HG02885 (cell line): ENCODE data around the gene PCBD1.

ENCODE experiments used
- ATAC-seq: cut with Tn5 transposase; IDR thresholded peaks from one replicate; pipeline ENCODE4 v1.9.1; 2021; ENCODE audit warnings: mild to moderate bottlenecking; ENCODE audit not compliant: unreplicated experiment, poor library complexity

Gene PCBD1

DNA sequence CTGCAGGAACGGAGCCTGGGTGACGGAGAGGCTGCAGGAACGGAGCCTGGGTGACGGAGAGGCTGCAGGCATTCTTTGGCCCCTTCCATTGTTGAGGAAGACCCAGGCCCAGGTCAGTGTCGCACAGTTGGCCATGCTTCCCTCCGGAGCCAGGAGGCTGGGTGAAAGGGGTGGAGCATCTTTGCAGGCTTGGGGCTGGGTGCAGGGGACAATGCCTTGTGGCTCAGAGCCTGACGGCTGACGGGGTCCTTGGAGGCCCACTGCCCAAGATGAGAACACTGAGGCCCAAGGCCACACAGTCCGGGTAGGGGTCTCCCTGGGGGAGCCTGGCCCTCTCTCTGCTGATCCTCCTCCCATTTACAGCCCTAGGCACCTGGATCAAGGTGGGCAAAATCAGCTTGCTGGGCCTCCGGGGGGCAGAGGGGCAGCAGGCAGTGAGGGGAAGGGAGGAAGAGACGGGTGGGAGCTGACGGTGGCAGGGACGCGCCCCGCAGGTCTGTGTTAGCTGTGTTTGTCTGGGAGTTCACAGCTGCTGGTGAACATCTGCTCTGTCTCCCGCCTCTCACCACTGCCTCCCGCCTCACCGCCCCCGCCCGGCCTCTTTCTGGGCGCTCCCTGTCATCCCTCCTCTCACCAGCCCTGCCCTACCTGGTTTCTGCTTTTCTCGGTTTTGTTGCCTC, 30.6 kb upstream of the PCBD1 start:
- no peak for ATAC-seq

DNA sequence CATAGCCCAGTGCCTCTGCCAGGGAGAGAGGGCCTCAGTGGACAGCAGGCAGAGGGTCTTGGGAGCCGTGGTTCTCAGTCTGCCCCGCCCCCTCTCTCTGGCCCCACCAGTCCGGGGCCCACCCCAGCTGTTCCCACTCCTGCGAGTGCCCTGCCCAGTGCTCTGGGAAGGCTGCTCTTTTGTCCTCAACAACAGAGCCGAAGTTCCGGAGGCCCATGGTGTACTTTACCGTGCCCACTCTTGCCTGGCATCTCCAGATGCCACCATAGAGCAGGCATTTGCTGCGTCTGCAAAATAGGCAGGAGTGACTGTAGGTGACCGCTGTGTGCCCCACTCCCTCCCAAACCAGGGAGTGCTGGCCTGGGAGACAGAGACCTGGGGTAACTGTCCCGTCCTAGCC, 29.3 kb upstream of the PCBD1 start:
- ATAC-seq: no peak

DNA sequence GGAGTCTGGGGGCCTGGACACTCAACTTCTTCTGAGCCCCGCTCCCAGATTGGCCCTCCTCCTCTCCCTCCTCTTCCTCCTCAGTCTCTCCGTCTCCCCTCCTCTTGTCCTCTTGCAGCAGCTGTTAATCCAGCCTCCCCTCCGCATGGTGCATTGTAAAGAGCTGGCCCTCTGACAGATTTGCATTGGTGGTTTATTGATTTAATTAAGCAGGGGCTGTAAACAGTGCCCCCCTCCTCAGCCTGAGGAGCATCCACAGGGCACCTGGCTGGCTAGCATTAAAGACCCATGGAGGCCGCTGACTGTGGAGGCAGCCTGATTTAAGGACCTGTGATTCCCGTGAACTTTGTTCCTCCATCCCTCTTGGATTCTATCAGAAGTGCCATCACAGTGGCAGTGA, 28.9 kb upstream of the PCBD1 start:
- ATAC-seq: no peak

DNA sequence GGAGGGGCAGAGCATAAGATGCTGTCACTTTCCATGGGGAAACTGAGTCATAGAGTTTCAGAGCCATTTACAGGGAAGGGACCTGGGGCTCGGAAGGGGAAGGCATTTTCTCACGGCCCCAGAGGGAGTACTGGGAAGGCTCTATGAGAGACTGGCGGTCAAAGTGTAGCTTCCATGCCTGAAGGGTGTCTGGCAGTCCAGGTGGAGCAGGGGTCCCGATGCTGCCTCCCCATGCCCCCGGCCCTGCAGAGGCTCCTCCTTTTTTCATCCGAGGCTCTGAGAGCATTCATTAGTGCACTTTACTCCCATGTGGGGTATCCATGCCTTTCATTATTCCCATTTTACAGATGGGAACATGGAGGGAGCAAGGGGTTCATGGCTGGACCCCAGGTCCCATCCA, 27.9 kb upstream of the PCBD1 start:
- ATAC-seq: no peak

DNA sequence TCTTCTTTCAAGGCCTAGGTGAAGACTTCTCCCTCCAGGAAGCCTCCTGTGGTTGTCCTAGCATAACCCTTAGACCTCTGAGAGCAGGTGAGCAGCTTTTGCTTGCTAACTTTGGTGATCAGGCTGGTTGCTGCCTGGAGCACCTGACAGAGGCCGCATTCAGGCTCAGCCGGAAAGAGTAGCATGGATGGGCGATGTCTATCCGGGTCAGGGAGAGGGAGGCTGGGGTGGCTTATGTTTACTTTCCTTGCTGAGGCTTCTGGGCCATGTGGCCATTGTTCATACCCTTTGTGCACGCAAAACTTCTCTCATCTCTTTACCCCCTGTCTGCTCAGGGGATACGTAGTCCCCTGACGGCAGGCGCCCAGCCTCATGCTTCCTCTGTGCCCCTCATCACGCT, 27.4 kb upstream of the PCBD1 start:
- no peak for ATAC-seq

DNA sequence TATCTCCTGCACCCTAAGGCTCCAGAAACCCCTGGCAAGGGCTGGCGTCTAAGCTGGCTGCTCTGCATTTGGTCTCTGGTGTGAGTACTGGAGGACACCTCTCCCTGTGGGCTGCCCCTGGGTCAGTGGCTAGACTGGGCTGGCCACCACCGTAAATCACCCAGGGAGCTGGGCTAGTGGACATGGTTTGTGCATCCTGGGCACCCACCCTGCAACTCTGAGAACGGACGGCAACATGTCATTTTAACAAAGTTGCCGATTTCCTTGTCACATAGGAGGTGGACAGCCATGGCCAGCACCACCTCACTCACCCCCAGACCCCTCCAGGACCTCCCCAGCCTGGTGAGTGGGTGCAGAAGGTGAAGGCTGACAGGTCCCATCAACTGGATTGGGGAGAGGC, 26.8 kb upstream of the PCBD1 start:
- no peak for ATAC-seq

DNA sequence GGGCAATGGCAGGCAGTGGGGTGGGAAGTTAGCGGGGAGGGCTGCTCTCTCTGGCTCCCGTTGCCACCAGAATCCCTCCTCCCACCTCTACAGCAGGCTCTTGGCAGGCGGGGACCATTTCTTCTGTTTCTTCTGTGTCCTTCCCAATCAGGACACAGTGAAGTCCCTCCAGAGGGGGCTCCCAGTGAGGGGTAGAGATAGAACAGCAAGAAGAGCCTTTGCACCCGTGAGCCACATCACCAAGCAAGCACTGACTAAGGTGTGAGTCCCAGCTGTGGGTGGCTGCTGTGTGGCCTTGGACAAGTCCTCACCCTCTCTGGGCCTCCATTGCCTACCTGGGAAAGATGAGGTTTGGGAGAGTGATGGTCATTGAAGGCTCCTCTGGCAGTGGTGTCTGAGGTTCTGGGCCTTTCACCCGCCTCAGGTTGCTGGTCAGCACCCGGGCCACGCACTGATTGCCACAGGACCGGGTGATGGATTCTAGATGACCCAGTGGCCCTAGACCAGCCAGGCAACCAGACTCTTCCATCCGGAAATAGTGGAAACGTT, 26.0 kb upstream of the PCBD1 start:
- no peak for ATAC-seq

DNA sequence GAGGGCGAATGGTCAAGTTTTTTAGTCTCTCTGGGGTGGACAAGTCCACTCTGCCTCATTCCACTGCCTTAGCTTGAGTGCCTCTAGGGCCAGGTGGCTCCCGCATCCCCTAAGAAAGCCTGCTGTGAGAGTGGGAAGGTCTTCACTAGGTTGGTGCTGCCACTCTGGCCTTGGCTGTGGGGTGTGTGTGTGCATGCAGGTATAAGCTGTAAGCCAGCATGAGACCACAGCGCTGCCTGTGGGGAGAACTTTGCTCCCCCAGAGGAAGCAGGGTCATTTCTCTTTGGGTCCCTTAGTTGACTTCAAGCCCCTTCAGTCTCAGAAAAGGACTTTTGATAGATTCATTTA, 25.5 kb upstream of the PCBD1 start:
- ATAC-seq: no peak

DNA sequence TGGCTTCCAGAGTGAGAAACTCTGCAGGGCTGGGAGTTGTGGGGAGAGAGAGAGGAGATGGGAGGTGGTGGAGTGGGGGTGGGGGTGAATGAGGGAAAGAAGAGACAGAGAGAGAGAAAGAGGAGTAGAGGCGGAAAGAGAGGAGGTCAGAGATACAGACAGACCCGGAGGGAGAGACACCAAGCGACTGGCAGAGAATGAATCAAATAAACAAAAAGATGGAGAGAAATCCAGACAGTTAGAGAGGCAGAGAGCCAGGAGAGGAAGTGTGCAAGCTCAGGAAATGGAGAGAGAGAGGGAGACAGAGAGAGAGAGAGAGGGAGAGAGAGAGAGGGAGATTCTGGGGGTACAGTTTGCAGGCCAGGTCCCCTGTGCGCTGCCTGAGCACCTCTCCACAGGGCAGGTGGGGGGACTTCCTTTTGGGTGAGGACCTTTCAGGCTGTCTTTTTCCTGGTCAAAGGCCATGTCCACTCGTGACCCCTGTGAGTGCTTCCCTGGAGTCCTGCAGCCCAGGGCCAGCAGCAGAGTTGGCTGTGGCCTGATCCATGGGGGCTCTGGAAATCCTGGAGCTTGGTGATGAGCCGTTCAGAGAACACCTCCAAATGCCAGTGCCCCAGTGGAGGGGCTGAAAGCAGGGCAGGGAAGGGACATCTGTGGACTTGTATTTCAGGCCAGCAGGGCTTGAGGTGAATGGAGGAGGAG, 25.0 kb upstream of the PCBD1 start:
- no peak for ATAC-seq

DNA sequence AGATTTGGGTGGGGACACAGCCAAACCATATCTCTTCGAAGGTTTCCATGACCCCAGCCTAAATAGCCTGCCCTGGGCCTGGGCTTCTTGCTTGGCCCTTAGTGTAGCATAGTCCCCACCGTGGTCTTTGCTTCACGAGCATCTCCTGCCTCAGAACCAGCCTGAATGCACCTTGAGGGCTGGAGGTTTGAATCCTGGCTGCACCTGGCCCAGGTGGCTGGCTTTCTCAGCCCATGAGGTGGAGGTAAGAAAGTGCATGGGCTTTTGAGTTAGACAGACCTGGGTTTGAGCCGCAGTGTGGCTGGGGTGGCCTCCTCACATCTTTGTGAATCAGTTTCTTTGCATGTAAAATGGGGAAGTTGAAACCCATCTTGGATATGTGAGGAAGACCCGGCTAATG, 24.2 kb upstream of the PCBD1 start:
- no peak for ATAC-seq

DNA sequence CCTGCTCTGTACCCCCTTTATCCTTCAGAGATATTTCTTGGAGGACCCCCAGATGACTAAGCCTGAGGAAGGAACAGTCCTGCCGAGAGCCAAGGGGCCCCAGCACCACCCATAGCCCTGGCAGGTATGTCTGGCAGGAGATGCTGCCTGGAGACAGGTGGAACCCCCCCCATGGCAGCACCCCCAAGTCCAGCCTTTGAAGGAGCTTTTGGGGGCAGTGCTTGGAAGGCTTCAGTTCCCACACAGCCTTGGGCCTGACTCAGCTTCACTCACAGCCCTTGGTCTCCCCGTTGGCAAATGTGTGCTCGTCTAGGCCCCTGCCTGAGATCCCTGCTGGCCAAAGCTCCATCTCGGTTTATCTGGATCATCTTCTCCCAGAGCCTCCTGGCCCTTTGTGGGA, 23.0 kb upstream of the PCBD1 start:
- ATAC-seq: no peak

DNA sequence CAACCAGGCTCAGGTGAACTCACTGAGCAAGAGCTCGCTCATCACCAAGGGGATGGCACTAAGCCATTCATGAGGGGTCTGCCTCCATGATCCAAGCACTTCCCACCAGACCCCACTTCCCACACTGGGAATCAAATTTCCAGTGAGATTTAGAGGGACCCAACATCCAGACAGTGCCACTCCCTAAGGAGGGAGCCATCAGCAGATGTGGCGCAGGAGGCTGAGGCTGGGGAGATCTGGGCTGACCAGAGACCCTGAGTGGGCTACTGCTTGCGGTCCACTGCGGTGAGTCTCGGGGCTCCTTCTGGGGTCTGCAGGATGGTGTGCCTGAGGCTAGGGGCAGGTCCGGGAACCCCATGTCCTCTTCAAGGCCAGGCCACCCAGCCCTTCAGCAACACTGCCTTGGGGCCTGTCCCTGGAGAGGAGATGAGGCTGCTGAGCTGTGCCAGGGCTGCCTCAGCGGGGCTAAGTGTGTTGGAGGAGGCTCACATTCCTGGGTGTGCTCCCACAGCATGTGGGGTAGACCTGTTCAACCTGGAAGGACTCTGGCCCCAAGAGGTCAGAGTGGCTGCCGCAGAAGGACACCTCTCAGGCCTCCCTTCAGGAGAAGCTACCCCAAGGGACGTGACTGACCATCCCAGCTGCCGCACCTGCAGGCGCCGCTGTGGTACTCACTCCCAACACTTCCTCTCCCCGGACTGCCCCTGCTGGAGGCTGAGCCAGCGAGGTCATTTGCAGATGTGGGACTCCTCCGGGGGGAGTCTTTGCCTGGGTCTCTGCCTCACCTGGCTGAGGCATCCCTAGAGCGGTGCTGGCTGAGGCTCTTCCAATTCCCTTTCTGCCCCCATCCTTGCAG, 22.3 kb upstream of the PCBD1 start:
- no peak for ATAC-seq

DNA sequence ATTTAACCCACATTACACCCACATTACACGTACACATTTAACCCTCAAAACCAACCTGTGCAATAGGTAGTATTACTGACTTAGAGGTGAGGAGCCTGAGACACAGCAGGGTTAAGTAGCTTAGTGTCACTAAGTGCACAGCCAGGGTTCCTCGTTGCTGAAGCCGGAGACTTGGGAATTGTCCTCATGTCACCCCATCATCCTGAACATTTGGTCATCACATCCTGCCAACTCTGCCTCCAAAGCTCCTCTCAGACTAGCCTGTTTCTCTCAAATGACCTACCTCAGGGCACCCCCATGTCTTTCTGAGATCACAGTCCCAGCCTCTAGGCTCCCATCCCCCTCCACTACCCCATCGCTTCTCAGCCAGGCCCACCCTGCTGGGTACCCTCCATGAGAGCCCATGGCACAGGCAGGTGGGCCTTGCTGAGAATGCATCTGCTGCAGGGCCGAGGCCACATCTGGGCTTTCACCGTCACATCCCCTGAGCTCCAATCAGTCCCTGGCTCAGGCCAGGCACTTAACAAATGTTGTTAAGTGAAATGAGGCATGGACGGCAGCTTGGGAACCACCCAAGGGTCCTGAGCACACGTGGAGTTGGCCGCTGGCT, 21.1 kb upstream of the PCBD1 start:
- ATAC-seq: no peak

DNA sequence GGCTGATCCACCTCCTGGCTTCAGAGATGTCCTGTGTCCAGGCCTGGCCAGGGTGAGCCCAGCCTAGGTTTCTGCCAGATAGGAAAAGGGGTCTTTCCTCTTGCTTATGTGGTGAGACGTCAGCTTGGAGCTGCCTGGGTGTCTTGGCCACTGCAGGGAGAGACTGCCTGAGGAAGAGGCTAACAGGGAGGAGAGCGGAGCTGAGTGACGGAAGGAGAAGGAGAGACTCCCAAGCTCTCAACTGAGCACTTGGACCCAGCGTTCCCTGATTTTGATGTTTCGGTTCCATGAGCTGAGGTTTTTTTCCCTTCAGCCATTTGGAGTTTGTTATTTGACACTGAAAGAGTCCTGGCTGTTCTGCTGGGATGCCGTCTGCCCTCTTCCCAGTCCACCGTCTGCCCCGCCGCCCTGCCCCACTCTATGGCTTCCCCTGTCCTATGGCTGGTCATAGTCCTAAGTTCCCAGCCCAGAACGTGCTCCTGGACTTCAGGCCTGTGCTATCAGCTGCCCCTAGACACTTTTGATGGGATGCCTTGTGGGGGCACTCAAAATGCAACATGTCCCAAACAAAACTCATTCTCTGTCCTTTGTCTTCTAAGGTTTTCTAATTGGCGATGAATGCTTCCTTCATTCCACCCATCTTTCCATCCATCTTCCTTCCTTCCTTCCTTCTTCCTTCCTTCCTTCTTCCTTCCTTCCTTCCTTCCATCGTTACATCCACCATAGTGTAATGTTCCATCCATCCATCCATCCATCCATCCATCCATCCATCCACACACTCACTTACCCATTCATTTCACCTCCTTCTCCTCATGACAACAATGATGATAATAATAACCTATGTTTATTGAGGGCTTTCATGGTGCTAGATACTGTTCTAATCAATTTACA, 20.3 kb upstream of the PCBD1 start:
- ATAC-seq: no peak

DNA sequence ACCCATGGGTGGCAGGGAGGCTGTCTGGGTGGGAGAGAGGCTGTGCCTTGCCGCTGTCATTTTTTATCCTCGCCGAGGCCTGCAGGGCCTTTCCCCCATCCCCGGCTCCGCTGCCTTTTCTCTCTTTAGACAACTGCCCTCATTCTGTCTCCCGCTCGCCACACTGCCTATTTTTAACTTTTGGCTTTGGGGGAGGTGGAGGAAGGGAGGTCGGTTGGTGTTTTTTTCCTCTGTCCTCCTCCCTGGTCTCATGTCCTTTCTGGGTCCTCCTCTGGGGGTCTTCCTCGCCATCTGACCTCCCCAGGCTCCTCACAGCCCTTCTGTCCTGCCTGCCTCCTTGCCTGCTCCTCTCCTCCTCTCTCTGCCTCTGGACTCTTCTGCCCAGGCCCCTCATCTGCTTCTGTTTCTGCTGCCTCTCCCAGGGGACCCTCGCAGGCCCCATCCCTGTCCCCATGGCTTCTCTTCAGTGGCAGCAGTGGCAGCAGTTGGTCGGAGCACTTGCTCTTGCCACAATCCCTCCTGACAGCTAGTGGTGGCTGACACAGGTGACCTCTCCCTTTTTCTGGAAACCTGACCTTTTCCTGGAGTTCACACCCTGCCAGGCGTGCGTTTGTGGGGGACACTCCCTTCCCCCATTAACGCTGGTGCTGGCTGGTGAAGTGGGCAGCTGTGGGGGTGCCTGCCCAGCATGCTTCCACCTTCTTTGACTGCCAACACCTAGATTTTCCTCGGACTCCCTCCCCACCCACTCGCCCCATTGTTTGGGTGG, 19.5 kb upstream of the PCBD1 start:
- no peak for ATAC-seq

DNA sequence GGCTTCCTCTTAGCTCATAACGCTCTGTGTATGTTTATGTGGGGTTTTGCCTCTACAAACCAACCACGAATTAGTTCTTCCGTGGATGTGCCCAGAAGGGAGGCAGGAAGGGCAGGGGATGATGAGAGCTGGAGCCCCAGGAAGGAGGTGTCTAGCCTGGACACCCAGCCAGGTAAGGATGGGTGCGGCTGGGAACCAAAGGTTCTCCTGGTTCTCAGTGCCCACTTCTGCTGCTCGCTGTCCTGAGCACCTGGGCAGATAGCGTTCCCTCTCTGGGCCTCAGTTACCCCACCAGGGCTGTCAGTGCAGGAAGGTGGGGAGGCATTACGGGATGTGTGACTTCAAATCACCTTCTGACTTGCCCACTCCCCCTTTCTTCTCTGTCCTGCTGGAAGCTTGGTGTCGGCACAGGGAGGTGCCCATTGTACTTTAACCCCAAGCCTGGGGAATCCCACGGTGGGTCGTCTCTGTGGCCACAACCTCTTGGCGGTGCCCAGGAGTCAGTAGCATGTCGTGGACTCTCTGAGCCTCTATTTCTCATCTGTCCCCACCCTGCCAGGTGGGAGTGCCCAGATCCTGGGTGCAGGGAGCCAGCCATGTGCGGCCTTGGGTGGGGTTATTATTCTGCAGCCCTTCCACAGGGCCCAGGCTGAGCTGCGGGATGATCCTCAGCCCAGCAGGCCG, 18.7 kb upstream of the PCBD1 start:
- no peak for ATAC-seq

DNA sequence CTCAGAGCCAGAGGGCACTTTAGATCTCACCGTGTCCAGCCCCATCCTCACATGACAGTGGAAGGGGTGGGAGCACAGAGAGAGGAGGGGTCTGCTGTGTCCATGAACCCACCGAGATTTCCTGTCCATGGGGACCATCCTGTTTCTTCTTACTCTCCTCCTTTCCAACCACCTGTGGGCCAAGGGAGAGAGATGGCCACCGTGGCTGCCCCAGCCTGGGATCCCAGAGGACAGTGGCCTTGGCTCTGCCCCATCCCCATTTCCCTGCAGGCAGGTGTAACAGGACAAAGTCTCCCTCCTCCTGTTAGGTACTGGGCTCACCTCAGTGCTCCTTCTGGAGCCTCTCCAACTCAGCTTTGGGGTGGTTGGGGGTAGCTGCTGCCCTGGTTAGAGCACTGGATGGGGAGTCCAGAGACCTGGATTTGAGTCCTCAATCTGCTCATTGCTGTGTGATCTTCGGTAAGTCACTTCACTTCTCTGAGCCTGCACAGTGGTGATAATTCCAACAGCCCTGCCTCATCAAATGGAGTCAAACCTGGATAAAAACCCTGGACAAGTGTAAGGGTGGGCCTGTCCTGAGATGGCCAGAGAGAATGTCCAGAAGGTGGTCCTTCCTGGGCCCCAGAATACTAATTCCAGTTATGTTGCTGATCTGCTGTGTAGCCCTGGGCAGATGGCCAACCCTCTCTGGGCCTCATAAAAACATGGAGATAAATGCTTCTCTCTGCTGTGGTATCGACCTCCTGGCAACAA, 17.8 kb upstream of the PCBD1 start:
- ATAC-seq: no peak
